Measurements from ENCODE around the gene EGLN1.

- TF ChIP-seq CTCF (IDR thresholded peaks at IDR 0.05; ENCODE audit: borderline replicate concordance, extremely low read depth, low read length, poor library complexity, severe bottlenecking): no peak
- TF ChIP-seq EZH2 (IDR thresholded peaks at IDR 0.05; ENCODE audit: borderline replicate concordance, low read depth, low read length, severe bottlenecking): no peak
Observed at GRCh38 chr1:231324660-231325059, 97.4 kb downstream of the EGLN1 start.

Measured in DND-41 (cell line).